Kidney (tissue), 22 donors: ENCODE measurements around the gene DNMBP. TPM values are rescaled to one million over a fixed set of nuclear protein-coding genes. Genes with fewer than 3 reads are reported as not detected.

Experiments used
- DNase-seq, 5 donors: peaks; one replicate each; pipeline ENCODE4 v3.0.0-alpha.2; 2013 to 2020
- FAIRE-seq: peaks from 2 replicates; lab custom pipeline; 2012; peaks lifted over from hg19 to GRCh38; lab: Jason Lieb, UNC
- H3K27ac ChIP-seq, 2 donors: one replicate each; pipeline ENCODE4 v1.7.0; 2013; ENCODE audit warnings: low read depth in 2 of 2, low read length in 2 of 2, inconsistent platforms in 1 of 2
- H3K27me3 ChIP-seq: one replicate; pipeline ENCODE4 v1.7.1; 2013; ENCODE audit warnings: low read length, inconsistent platforms; ENCODE audit not compliant: control insufficient read depth, insufficient read depth
- H3K36me3 ChIP-seq, 3 donors: one replicate each; pipeline versions ENCODE4 v1.7.0 to v1.7.1; 2013; ENCODE audit warnings: low read length in 3 of 3, control low read depth in 1 of 3, inconsistent platforms in 1 of 3; ENCODE audit not compliant: insufficient read depth in 3 of 3, control insufficient read depth in 2 of 3
- H3K4me1 ChIP-seq, 3 donors: one replicate each; pipeline versions ENCODE4 v1.7.0 to v1.7.1; 2013; ENCODE audit warnings: low read length in 3 of 3, inconsistent platforms in 1 of 3, low read depth in 1 of 3; ENCODE audit not compliant: control insufficient read depth in 2 of 3, insufficient read depth in 2 of 3
- H3K4me3 ChIP-seq, 3 donors: one replicate each; pipeline versions ENCODE4 v1.7.0 to v1.8.1; 2013; ENCODE audit warnings: low read length in 3 of 3, control low read depth in 1 of 3, inconsistent platforms in 1 of 3
- H3K9ac ChIP-seq, 3 donors: one replicate each; pipeline versions ENCODE4 v1.7.0 to v1.7.1; 2013; ENCODE audit warnings: low read length in 3 of 3, control low read depth in 1 of 3, inconsistent platforms in 1 of 3
- H3K9me3 ChIP-seq, 3 donors: one replicate each; pipeline versions ENCODE4 v1.7.0 to v1.7.1; 2013; ENCODE audit warnings: low read length in 3 of 3, control low read depth in 1 of 3, inconsistent platforms in 1 of 3; ENCODE audit not compliant: control insufficient read depth in 2 of 3, insufficient read depth in 1 of 3
- intact Hi-C: fragments of 100-400 bp; cut with DNase I; formaldehyde crosslinking; loops from one replicate; pipeline ENCODE4 v1.11.1; 2022
- long read RNA-seq, 10 donors: library from polyadenylated mRNA in 1 of 10; unstranded in 1 of 10; transcript quantifications; one replicate each; pipeline ENCODE4 v2.0.0 and lab custom pipeline, GENCODE V29; 2021 to 2026
- polyA plus RNA-seq: library from polyadenylated mRNA; stranded (reverse); fragments of 350-450 nt; fragmentation: Illumina TruSeq; extraction: RNeasy Lipid Tissue Mini Kit (QIAGEN cat#74804); gene quantifications from one replicate; pipeline ENCODE4 v1.2.3, GENCODE V29; 2014; ENCODE audit warnings: low read depth, low replicate concordance; ENCODE audit not compliant: insufficient read depth
- total RNA-seq: library from RNA; stranded (reverse); fragmentation: NEBNext Ultra II Directional; extraction: Animal tissue kit (Norgen Biotek cat#: 25700); gene quantifications from one replicate; pipeline ENCODE4 v1.2.1, GENCODE V29; 2021
- TF ChIP-seq, protein P1 (sequence below): IDR thresholded peaks from 3 replicates; pipeline ENCODE4 v1.5.1; 2012; ENCODE audit warnings: mild to moderate bottlenecking, moderate library complexity, borderline replicate concordance; ENCODE audit not compliant: insufficient read depth; ENCODE audit errors: extremely low read depth
- donor health status: control.
- donor health status: control.
- donor health status: control.
- donor health status: control.
- donor health status: control.
- donor health status: DM: yes; HTN: yes; CAD: no.
- donor health status: Normal renal cell carcinoma (clear cell type).

The DNMBP gene, protein sequence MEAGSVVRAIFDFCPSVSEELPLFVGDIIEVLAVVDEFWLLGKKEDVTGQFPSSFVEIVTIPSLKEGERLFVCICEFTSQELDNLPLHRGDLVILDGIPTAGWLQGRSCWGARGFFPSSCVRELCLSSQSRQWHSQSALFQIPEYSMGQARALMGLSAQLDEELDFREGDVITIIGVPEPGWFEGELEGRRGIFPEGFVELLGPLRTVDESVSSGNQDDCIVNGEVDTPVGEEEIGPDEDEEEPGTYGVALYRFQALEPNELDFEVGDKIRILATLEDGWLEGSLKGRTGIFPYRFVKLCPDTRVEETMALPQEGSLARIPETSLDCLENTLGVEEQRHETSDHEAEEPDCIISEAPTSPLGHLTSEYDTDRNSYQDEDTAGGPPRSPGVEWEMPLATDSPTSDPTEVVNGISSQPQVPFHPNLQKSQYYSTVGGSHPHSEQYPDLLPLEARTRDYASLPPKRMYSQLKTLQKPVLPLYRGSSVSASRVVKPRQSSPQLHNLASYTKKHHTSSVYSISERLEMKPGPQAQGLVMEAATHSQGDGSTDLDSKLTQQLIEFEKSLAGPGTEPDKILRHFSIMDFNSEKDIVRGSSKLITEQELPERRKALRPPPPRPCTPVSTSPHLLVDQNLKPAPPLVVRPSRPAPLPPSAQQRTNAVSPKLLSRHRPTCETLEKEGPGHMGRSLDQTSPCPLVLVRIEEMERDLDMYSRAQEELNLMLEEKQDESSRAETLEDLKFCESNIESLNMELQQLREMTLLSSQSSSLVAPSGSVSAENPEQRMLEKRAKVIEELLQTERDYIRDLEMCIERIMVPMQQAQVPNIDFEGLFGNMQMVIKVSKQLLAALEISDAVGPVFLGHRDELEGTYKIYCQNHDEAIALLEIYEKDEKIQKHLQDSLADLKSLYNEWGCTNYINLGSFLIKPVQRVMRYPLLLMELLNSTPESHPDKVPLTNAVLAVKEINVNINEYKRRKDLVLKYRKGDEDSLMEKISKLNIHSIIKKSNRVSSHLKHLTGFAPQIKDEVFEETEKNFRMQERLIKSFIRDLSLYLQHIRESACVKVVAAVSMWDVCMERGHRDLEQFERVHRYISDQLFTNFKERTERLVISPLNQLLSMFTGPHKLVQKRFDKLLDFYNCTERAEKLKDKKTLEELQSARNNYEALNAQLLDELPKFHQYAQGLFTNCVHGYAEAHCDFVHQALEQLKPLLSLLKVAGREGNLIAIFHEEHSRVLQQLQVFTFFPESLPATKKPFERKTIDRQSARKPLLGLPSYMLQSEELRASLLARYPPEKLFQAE (N-terminal part only)
- 23.7 TPM for total RNA-seq
- 11.6 TPM for polyA plus RNA-seq
- long read RNA-seq, donor 1 = 0 reads
- long read RNA-seq, donor 2, partial matches to known transcripts = 0 of 1 reads
- long read RNA-seq, donor 2, other reads (novel, unspliced or antisense) = 0 of 1 reads
- long read RNA-seq, donor 3 = 0 reads
- long read RNA-seq, donor 4, full-length matches to known transcripts = 1 of 10 reads
- long read RNA-seq, donor 4, partial matches to known transcripts = 9 of 10 reads
- long read RNA-seq, donor 4, other reads (novel, unspliced or antisense) = 0 of 10 reads
- long read RNA-seq, donor 5 = 0 reads
- long read RNA-seq, donor 6, partial matches to known transcripts = 6 of 6 reads
- long read RNA-seq, donor 6, other reads (novel, unspliced or antisense) = 0 of 6 reads
- long read RNA-seq, donor 7, partial matches to known transcripts = 2 of 5 reads
- long read RNA-seq, donor 7, other reads (novel, unspliced or antisense) = 3 of 5 reads
- long read RNA-seq, donor 8 = 0 reads
- long read RNA-seq, donor 9 = 0 reads
- long read RNA-seq, donor 10 = 0 reads

DNA sequence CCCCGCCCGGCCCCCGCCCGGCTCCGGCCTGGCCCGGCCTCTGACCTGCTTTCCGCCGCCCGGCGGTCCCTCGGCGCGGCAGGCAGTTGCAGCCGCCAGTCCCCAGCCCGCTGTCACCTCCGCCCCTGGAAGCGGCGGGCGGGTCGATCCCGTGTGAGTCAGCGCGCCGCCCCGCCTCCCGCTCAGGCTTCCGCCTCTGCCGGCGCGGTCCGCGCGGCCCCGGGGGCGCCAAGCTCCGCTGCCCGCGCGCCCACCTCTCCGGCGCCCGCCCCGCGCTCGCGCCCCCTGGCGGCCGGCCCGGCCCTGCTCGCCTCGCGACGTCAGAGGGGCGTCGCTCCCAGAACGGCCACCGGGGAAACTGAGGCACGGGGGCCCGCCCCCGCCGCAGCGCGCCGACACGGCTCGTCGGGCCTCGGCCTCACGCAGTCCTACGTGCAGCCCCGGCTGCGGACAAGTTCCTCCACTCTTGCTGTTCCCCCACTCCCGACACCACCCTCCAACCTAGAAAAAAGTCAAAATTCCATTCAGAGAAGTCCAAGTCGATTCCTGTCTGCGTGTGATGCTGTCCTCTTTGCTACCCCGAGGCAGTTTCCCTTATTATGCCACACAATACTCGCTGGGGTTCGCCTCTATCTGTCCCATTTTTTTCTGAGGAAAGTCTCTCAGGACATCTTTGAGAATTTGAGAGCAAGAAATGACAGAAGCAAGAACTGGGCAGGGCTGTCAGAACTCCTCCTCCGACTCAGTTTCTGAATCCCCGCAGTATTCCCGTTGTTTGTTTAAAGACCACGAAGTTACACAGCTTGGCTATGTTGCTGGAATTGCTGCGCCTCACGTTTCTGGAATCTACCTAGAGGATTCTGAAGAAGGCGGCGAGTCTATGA lies at the start of gene DNMBP:
TSS of gene DNMBP (minus strand) at position 155 of the 884 bp plus-strand sequence. CDS start 37,823 bp downstream, outside the sequence.
- Histone ChIP-seq H3K9me3 (no peaks in the 10 kb centered on the region), H3K4me1 (peaks cover 2 to 12% (median 10%) of the 10 kb centered on the region in 3 donors), H3K9ac (peak within 1 kb of the TSS; percentile 61 to 83 (median 77)), H3K27ac (peak within 1 kb of the TSS; percentile 75 to 91), H3K36me3 (no peaks in the 10 kb centered on the region), H3K27me3 (no peaks in the 10 kb centered on the region), H3K4me3 (peak within 1 kb of the TSS; percentile 87 to 94 (median 88))
- TF ChIP-seq, protein P1, sequence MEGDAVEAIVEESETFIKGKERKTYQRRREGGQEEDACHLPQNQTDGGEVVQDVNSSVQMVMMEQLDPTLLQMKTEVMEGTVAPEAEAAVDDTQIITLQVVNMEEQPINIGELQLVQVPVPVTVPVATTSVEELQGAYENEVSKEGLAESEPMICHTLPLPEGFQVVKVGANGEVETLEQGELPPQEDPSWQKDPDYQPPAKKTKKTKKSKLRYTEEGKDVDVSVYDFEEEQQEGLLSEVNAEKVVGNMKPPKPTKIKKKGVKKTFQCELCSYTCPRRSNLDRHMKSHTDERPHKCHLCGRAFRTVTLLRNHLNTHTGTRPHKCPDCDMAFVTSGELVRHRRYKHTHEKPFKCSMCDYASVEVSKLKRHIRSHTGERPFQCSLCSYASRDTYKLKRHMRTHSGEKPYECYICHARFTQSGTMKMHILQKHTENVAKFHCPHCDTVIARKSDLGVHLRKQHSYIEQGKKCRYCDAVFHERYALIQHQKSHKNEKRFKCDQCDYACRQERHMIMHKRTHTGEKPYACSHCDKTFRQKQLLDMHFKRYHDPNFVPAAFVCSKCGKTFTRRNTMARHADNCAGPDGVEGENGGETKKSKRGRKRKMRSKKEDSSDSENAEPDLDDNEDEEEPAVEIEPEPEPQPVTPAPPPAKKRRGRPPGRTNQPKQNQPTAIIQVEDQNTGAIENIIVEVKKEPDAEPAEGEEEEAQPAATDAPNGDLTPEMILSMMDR = peak; percentile 65
- FAIRE-seq = no peak
- peak; percentile 86 to 95 (median 93) for DNase-seq
- intact Hi-C loops = no loop called here

DNA sequence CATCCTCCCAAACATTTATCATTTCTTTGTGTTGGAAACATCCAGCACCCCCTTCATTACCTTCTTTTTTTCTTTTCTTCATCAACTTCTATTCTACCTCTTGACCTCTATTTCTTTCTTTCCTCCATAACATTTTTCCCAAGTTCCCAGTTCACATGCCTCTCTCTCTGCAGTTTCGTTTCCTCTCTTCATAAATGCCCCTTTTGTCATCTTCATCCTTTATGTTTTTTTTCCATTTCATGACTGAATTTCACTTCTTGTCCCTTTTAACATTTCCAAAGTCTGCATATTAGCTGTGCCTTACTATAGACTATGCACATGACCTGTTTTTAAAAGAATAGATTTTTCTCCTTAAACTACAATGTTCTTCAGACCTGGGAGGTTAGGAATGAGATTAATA lies 48.2 kb upstream of the DNMBP start:
- H3K4me3 ChIP-seq = no peak overlapping the region
- FAIRE-seq (no peak), DNase-seq (no peak)
- H3K27me3 ChIP-seq = no peaks in the 10 kb centered on the region
- H3K4me1 ChIP-seq = no peaks in the 10 kb centered on the region
- H3K9ac ChIP-seq = no peak overlapping the region
- no peak overlapping the region for H3K27ac ChIP-seq
- no peaks in the 10 kb centered on the region for H3K36me3 ChIP-seq
- H3K9me3 ChIP-seq = peaks cover 0 to 4% (median 0%) of the 10 kb centered on the region in 3 donors
- TF ChIP-seq, protein P1 = no peak
- intact Hi-C loops = no loop called here
